Endothelial cell of umbilical vein (primary cell): ENCODE measurements around the gene PPIH. TPM values are rescaled to one million over a fixed set of nuclear protein-coding genes. Genes with fewer than 3 reads are reported as not detected.

ENCODE experiments used
- BruUV-seq: library from RNA; stranded (reverse); fragments of 400-500 nt; replicated peaks from 2 replicates; lab custom pipeline; 2021; lab: Mats Ljungman, UMichigan
- CTCF ChIA-PET: fragments of 300-600, 350-600 bp; sonication (Branson Sonifier 250); formaldehyde crosslinking; loops from one replicate; lab custom pipeline; 2021; ENCODE audit warnings: antibody characterized with exemption, inconsistent platforms; lab: Charles Lee
- POLR2A ChIA-PET: fragments of 300-600, 350-600 bp; sonication (Branson Sonifier 250); formaldehyde crosslinking; loops from one replicate; lab custom pipeline; 2021; ENCODE audit warnings: antibody characterized with exemption, inconsistent platforms; lab: Charles Lee
- DNase-seq: peaks from one replicate; pipeline ENCODE4 v3.0.0-alpha.2; 2011; ENCODE audit warnings: low read depth, low spot score
- FAIRE-seq: peaks from 2 replicates; lab custom pipeline; 2011; peaks lifted over from hg19 to GRCh38; lab: Jason Lieb, UNC
- H2AFZ ChIP-seq: 2 replicates; pipeline ENCODE4 v1.6.0; 2012; ENCODE audit warnings: low read depth, low read length, control low read depth, inconsistent platforms
- H3K27ac ChIP-seq: 2 replicates; pipeline ENCODE4 v1.5.1; 2011; ENCODE audit warnings: low read depth, mild to moderate bottlenecking, control low read depth, low read length, moderate library complexity; ENCODE audit not compliant: insufficient read depth
- H3K27me3 ChIP-seq, 2 experiments: 2 replicates each; pipeline versions ENCODE4 v1.6.0 to v1.6.1; 2011; ENCODE audit warnings: low read length in 2 of 2, mixed read lengths in 1 of 2; ENCODE audit not compliant: control insufficient read depth in 2 of 2, insufficient read depth in 2 of 2
- H3K36me3 ChIP-seq, 2 experiments: 2 replicates in 1 of 2; 3 replicates in 1 of 2; pipeline ENCODE4 v1.5.1; 2011; ENCODE audit warnings: low read length in 2 of 2, mild to moderate bottlenecking in 1 of 2, moderate library complexity in 1 of 2; ENCODE audit not compliant: control insufficient read depth in 2 of 2, insufficient read depth in 2 of 2; ENCODE audit errors: extremely low read depth in 1 of 2
- H3K4me1 ChIP-seq: 3 replicates; pipeline ENCODE4 v1.5.1; 2011; ENCODE audit warnings: mild to moderate bottlenecking, low read length; ENCODE audit not compliant: control insufficient read depth, insufficient read depth; ENCODE audit errors: extremely low read depth
- H3K4me2 ChIP-seq: 2 replicates; pipeline ENCODE4 v1.6.1; 2011; ENCODE audit warnings: low read length, control low read depth, mixed read lengths; ENCODE audit not compliant: insufficient read depth
- H3K4me3 ChIP-seq, 3 experiments: fragments of 200-600 bp in 1 of 3; sonication (generic), shearing (Covaris generic) in 1 of 3; replicated peaks in 1 of 3; 2 replicates each; pipeline ENCODE4 v1.5.1; 2011 to 2016; ENCODE audit warnings: control low read depth in 3 of 3, low read length in 3 of 3, mild to moderate bottlenecking in 2 of 3, inconsistent platforms in 1 of 3, low read depth in 1 of 3, moderate library complexity in 1 of 3; ENCODE audit not compliant: insufficient read depth in 1 of 3
- H3K79me2 ChIP-seq: 2 replicates; pipeline ENCODE4 v1.6.0; 2012; ENCODE audit warnings: low read length, inconsistent platforms; ENCODE audit not compliant: control insufficient read depth, insufficient read depth
- H3K9ac ChIP-seq: replicated peaks from 2 replicates; pipeline ENCODE3; 2011; ENCODE audit warnings: low read length, control low read depth; ENCODE audit not compliant: insufficient read depth; ENCODE audit errors: extremely low read depth
- H3K9me1 ChIP-seq: replicated peaks from 3 replicates; pipeline ENCODE4 v1.6.0; 2011; ENCODE audit warnings: mild to moderate bottlenecking, low read length; ENCODE audit not compliant: control insufficient read depth, insufficient read depth; ENCODE audit errors: extremely low read depth
- H3K9me3 ChIP-seq: replicated peaks from 2 replicates; pipeline ENCODE4 v1.5.1; 2012; ENCODE audit warnings: low read length, inconsistent platforms; ENCODE audit not compliant: control insufficient read depth, insufficient read depth
- H4K20me1 ChIP-seq: replicated peaks from 2 replicates; pipeline ENCODE3; 2011; ENCODE audit warnings: mild to moderate bottlenecking, low read length; ENCODE audit not compliant: control insufficient read depth, insufficient read depth; ENCODE audit errors: extremely low read depth
- CTCF ChIP-seq, 2 donors: IDR thresholded peaks; 1 replicate in 1 of 2; 2 replicates in 1 of 2; pipeline ENCODE4 v1.5.1; 2011; ENCODE audit warnings: low read length in 2 of 2, mild to moderate bottlenecking in 2 of 2, moderate library complexity in 2 of 2, control low read depth in 1 of 2, inconsistent platforms in 1 of 2, low read depth in 1 of 2; ENCODE audit not compliant: insufficient read depth in 1 of 2; ENCODE audit errors: extremely low read depth in 1 of 2
- EZH2 ChIP-seq: IDR thresholded peaks from 2 replicates; pipeline ENCODE4 v1.6.1; 2012; ENCODE audit warnings: borderline replicate concordance, low read depth, mild to moderate bottlenecking, moderate library complexity, low read length, inconsistent platforms; ENCODE audit not compliant: severe bottlenecking
- FOS ChIP-seq: IDR thresholded peaks from 2 replicates; pipeline ENCODE4 v1.6.1; 2011; ENCODE audit warnings: mild to moderate bottlenecking, low read length, moderate library complexity, borderline replicate concordance; ENCODE audit not compliant: insufficient read depth
- GATA2 ChIP-seq: IDR thresholded peaks from 2 replicates; pipeline ENCODE4 v1.7.0; 2011; ENCODE audit warnings: low read depth, mild to moderate bottlenecking, moderate library complexity, mixed read lengths, low read length; ENCODE audit not compliant: insufficient read length, insufficient read depth
- JUN ChIP-seq: IDR thresholded peaks from 2 replicates; pipeline ENCODE4 v1.6.1; 2011; ENCODE audit warnings: borderline replicate concordance, low read depth; ENCODE audit not compliant: insufficient read length, insufficient read depth
- MYC ChIP-seq: IDR thresholded peaks from one replicate; pipeline ENCODE4 v1.6.1; 2011; ENCODE audit warnings: mild to moderate bottlenecking, low read depth, low read length
- POLR2A ChIP-seq: IDR thresholded peaks from 2 replicates; pipeline ENCODE4 v1.6.1; 2012; ENCODE audit warnings: low read depth, mild to moderate bottlenecking, control low read depth, low read length
- POLR2AphosphoS5 ChIP-seq: IDR thresholded peaks from 2 replicates; pipeline ENCODE4 v1.6.1; 2012; ENCODE audit warnings: low read depth, mild to moderate bottlenecking, control low read depth, low read length, moderate library complexity; ENCODE audit not compliant: insufficient read depth
- dilution Hi-C: fragments of 300-500 bp; cut with MboI; formaldehyde crosslinking; loops from one replicate; pipeline ENCODE4 v1.15.0; 2019; ENCODE audit warnings: low sequenced_read_pairs; ENCODE audit not compliant: extremely low pct_ligation_motif_present
- intact Hi-C: fragments of 100-400 bp; cut with micrococcal nuclease; formaldehyde crosslinking; loops from one replicate; pipeline ENCODE4 v1.10.0; 2022
- polyA plus RNA-seq, 4 experiments: library from polyadenylated mRNA; depleted of rRNA in 3 of 4; stranded (reverse) in 3 of 4; unstranded in 1 of 4; fragments of >200 nt; gene quantifications; 2 replicates each; pipeline versions ENCODE4 v1.2.1 to v1.2.3, GENCODE V29; 2011 to 2012; ENCODE audit warnings: missing spikeins in 1 of 4
- total RNA-seq: library from RNA; stranded (reverse); gene quantifications from 2 replicates; pipeline ENCODE4 v1.2.3, GENCODE V29; 2021

PPIH gene
- total and polyA plus RNA-seq, 2 donors (not counting 3 experiments of a cell fraction or from before 2014, with no cell fraction given): 52.1 to 55.2 TPM

GRCh38 chr1:42674214-42674613 is 16.0 kb downstream of the PPIH start:
- dilution Hi-C loops (no loop called here), intact Hi-C loops (loop anchor here (1.0 kb wide), 1 partner anchor 8 kb away; the partner anchor contains the start of gene YBX1)
- H3K4me2 ChIP-seq: peak overlapping the region; percentile 40
- FAIRE-seq: peak; percentile 93
- TF ChIP-seq EZH2: no peak
- TF ChIP-seq POLR2AphosphoS5: peak; percentile 81
- peak; percentile 53 for TF ChIP-seq GATA2
- peak; percentile 32 for TF ChIP-seq FOS
- H3K27me3 ChIP-seq: no peaks in the 10 kb centered on the region
- no peak overlapping the region for H3K27ac ChIP-seq
- H3K79me2 ChIP-seq: no peaks in the 10 kb centered on the region
- BruUV-seq: no TSS peak
- H3K4me1 ChIP-seq: peaks cover 11% of the 10 kb centered on the region
- H3K9ac ChIP-seq: no peak overlapping the region
- no peaks in the 10 kb centered on the region for H4K20me1 ChIP-seq
- H3K9me1 ChIP-seq: no peaks in the 10 kb centered on the region
- ChIA-PET POLR2A (no interaction called here), CTCF (interaction anchor here (1.1 to 1.3 kb wide), 3 partner anchors 9 to 92 kb away, joined by 3 read pairs; no protein-coding TSS in a partner anchor)
- H3K9me3 ChIP-seq: no peaks in the 10 kb centered on the region
- H3K36me3 ChIP-seq: peaks cover 0 to 3% of the 10 kb centered on the region in 2 experiments
- DNase-seq: peak; percentile 92
- H3K4me3 ChIP-seq: no peak overlapping the region
- H2AFZ ChIP-seq: no peak overlapping the region

GRCh38 chr1:42674682-42675081 is 16.5 kb downstream of the PPIH start:
- FAIRE-seq: peak; percentile 8

More at GRCh38 chr1:42674682-42675081, 16.5 kb downstream of the PPIH start:
- Histone ChIP-seq H2AFZ (no peak overlapping the region), H3K4me2 (peak overlapping the region; percentile 40), H3K9ac (no peak overlapping the region), H3K27ac (no peak overlapping the region), H3K9me3 (no peaks in the 10 kb centered on the region), H3K36me3 (peaks cover 0 to 3% of the 10 kb centered on the region in 2 experiments), H3K9me1 (no peaks in the 10 kb centered on the region), H3K4me1 (peaks cover 11% of the 10 kb centered on the region), H3K4me3 (no peak overlapping the region), H4K20me1 (no peaks in the 10 kb centered on the region), H3K79me2 (no peaks in the 10 kb centered on the region), H3K27me3 (no peaks in the 10 kb centered on the region)
- POLR2A ChIA-PET: no interaction called here
- TF ChIP-seq FOS: no peak
- no peak for TF ChIP-seq GATA2
- TF ChIP-seq POLR2AphosphoS5: no peak
- no peak for TF ChIP-seq JUN
- TF ChIP-seq MYC: no peak
- TF ChIP-seq EZH2: no peak
- TF ChIP-seq POLR2A: no peak
- no peak for TF ChIP-seq CTCF (IDR thresholded peaks at IDR 0.05; ENCODE audit: extremely low read depth in 1 of 2, insufficient read depth in 1 of 2, low read depth in 1 of 2, low read length in 2 of 2)
- DNase-seq: no peak
- dilution Hi-C loops (no loop called here), intact Hi-C loops (loop anchor here (1.0 kb wide), 1 partner anchor 8 kb away; the partner anchor contains the start of gene YBX1)
- CTCF ChIA-PET: interaction anchor here (1.1 to 1.3 kb wide), 3 partner anchors 9 to 91 kb away, joined by 3 read pairs; no protein-coding TSS in a partner anchor
- no TSS peak for BruUV-seq
